Pancreas (tissue), 10 donors: ENCODE measurements around the gene NOTCH2NLA. TPM values are rescaled to one million over a fixed set of nuclear protein-coding genes. Genes with fewer than 3 reads are reported as not detected.
"Not testable (repeated sequence)": the region's sequence is repeated elsewhere in the genome, so short reads cannot be mapped to it uniquely, and the experiment has no call there.

Experiments used
- ATAC-seq, 4 donors: fragments of 200-7000 bp; cut with Tn5 transposase; one replicate each; pipeline versions ENCODE4 v1.8.0 to v1.9.1; 2020; ENCODE audit warnings: mild to moderate bottlenecking in 4 of 4, moderate library complexity in 4 of 4
- DNase-seq, 6 donors: peaks; one replicate each; pipeline ENCODE4 v3.0.0-alpha.2; 2020
- FAIRE-seq: peaks from 2 replicates; lab custom pipeline; 2012; peaks lifted over from hg19 to GRCh38; lab: Jason Lieb, UNC
- H3K27ac ChIP-seq, 4 donors: fragments of 200-600 bp; sonication (generic); 1 replicate in 3 of 4; 2 replicates in 1 of 4; pipeline versions ENCODE4 v1.5.0 to v1.8.0; 2020
- H3K27me3 ChIP-seq, 4 donors: fragments of 200-600 bp; one replicate each; pipeline ENCODE4 v1.8.0; 2021
- H3K36me3 ChIP-seq, 3 donors: fragments of 200-600 bp; sonication (generic) in 1 of 3; one replicate each; pipeline versions ENCODE4 v1.5.0 to v1.8.0; 2020 to 2021
- H3K4me1 ChIP-seq, 3 donors: fragments of 200-600 bp; one replicate each; pipeline ENCODE4 v1.8.0; 2021
- H3K4me3 ChIP-seq, 4 donors: fragments of 200-600 bp; sonication (generic) in 2 of 4; one replicate each; pipeline versions ENCODE4 v1.5.0 to v1.8.0; 2020 to 2021
- H3K9me3 ChIP-seq, 4 donors: fragments of 200-600 bp; one replicate each; pipeline ENCODE4 v1.8.0; 2021
- WGBS, 2 donors: extraction: QIAGEN DNeasy Blood & Tissue Kit; methylation state at CpG; one replicate each; pipeline ENCODE4 v1.1.7; 2013; 5-methylcytosine and 5-hydroxymethylcytosine counted together
- intact Hi-C, 3 donors: fragments of 100-400 bp; cut with DNase I; formaldehyde crosslinking; loops; one replicate each; pipeline versions ENCODE4 v1.11.1 to v1.14.2; 2022
- polyA plus RNA-seq, 2 donors: library from polyadenylated mRNA; stranded (reverse); fragments of 200-250 nt; gene quantifications; one replicate each; pipeline ENCODE4 v1.2.3, GENCODE V29; 2013
- total RNA-seq, 6 donors: library from RNA; stranded (reverse); fragmentation: NEBNext Ultra II Directional in 4 of 6; extraction: Animal tissue kit (Norgen Biotek cat#: 25700) in 4 of 6; gene quantifications; one replicate each; pipeline versions ENCODE4 v1.2.1 to v1.2.4, GENCODE V29; 2021 to 2023
- donor health status: healthy with polysubstance abuse.
- donor health status: DM: no; HTN: no; CAD: no; lungs with moderate emphysema.
- donor health status: DM: no; HTN: no; CAD: no.
- donor health status: control.
- donor health status: control.
- donor health status: Bipolar disorder and iron deficiency.
- donor health status: DM: yes; HTN: yes; CAD: no.
- donor health status: DM: no; HTN: no; CAD: no.
- donor health status: DM: no; HTN: no; CAD: no.
- donor health status: DM: yes; HTN: yes; CAD: no.

The NOTCH2NLA gene
- total RNA-seq, result 10 to 100 TPM; 12.6 to 30.9 (median 23.2) TPM
- 10 to 100 TPM in 1 of 2 donors, 1 to 10 TPM in 1; 7.2 to 17.0 TPM for polyA plus RNA-seq

DNA sequence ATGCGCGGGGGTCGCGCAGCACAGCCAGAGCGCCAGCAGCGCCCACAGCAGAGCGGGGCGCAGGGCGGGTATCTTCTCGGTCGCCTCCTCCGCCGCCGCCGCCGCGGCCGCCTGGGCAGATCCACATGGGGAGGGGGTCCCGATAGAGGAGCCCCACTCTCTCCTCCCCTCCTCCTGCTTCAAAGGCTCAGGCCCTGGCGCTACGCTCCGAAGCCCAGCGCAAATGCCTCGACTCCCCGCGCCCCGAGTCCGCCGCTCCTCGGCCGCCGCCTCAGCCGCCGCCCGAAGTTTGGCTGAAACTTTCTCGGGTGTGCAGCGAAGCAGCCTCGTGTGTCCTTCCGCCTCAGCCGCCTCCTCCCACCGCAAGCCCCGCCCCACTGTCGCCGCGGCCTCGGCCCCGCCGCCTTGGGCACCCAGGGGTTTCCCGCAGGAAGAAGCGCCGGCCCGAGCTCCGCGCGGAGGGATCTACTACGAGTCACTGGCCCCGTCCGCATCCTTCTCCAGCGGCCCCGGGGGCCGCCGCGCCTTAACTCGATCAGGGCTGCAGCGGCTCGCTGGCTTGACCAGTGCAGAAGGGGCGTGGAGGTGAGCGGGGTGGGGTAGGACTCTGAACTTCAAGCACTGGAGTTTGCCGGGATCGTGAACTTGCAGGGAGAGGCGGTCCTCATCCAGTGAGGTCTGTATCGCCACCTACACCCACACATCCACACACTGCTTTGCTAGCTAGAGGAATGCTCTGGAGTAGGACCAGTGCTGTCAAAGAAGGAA lies at the start of gene NOTCH2NLA:
Gene NOTCH2NLA, minus strand, starts transcription at position 312 of the 768 bp plus-strand sequence. CDS start 39,684 bp downstream, outside the sequence.
- FAIRE-seq, H3K4me1 ChIP-seq, H3K9me3 ChIP-seq, H3K36me3 ChIP-seq, H3K27me3 ChIP-seq, intact Hi-C loops: not testable (repeated sequence)
- WGBS, 2 donors, result 0% methylated on average over 33 of the region's 72 CpGs; no CpG with 5 or more reads in 1 of the 2 donors
- H3K4me3 ChIP-seq, result peak within 1 kb of the TSS; percentile 26 to 58 (median 41)
- peak within 1 kb of the TSS in 2 of 4 donors; percentile 57 to 76 for H3K27ac ChIP-seq
- peak; percentile 1 to 67 (median 52) for DNase-seq
- ATAC-seq, result peak; percentile 65 to 96 (median 76)

DNA sequence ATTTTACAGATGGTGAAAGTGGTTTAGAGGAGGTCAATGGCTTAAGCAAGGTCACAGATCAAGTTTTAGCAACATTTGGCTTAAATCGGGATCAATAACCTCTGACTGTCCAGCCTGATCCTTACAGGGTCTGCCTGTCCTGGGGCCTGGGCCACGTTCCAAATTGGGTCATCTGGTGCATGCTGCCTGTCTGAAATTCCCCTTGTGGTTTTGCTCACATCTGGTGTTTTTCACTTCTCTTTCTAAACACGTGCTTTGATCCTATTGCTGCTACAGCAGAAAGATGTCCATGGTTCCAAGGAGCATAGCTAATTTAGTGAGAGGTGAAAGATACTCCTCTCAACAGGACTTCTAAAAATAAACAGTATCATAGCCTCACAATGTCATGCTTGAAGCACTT lies 49.5 kb upstream of the NOTCH2NLA start:
- DNase-seq, intact Hi-C loops, H3K4me1 ChIP-seq, H3K9me3 ChIP-seq, H3K36me3 ChIP-seq, H3K27me3 ChIP-seq, H3K4me3 ChIP-seq, FAIRE-seq, H3K27ac ChIP-seq: not testable (repeated sequence)
- ATAC-seq, result peak in 3 of 4 donors; percentile 39 to 68 (median 55)
- no CpG with 5 or more reads among the region's 3 CpGs for WGBS, 2 donors

DNA sequence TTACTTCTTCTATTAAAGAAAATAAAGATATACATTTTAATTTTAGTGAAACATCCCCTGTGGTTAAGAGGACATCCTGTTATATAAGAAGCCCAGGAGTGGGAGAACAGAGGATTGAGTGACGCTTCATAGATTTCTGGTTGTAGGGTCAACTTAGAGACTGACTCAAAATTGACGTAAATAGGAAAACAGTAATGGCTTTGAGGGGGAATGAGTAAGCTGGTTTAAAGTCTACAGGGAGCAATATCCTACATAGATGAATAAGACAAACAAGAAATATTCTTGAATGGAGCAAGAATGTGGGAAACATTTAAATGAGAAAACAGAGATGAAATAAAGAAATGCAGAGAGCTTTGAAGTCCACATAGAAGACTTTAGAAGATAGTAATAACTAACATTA lies 48.3 kb upstream of the NOTCH2NLA start:
- H3K4me1 ChIP-seq, H3K36me3 ChIP-seq, H3K9me3 ChIP-seq, ATAC-seq, DNase-seq, FAIRE-seq, H3K27ac ChIP-seq, H3K27me3 ChIP-seq, intact Hi-C loops, H3K4me3 ChIP-seq: not testable (repeated sequence)
- no CpG with 5 or more reads among the region's 2 CpGs for WGBS, 2 donors

DNA sequence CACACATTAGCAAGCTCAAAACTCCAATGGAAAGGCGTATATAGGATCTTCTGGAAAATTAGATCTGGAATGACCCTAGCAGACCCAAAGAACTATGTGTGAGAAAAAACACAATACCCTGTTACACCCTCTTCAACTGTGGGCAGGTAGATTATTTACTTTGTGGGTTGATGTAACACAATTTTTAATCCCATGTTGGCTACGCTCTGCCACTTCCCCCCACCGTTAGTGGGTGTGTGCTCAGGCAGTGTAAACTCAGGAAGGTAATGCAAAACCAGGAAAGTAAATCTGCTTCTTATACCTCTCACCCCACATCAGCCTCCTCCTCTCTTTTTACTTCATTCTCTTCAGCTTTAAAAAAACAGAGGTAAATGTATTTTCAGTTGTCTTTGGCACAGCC lies 45.3 kb upstream of the NOTCH2NLA start:
- FAIRE-seq, H3K4me3 ChIP-seq, H3K36me3 ChIP-seq, DNase-seq, H3K27ac ChIP-seq, intact Hi-C loops, H3K27me3 ChIP-seq, H3K4me1 ChIP-seq, H3K9me3 ChIP-seq: not testable (repeated sequence)
- peak in 3 of 4 donors; percentile 51 to 71 (median 67) for ATAC-seq
- WGBS, 2 donors, result no CpG with 5 or more reads among the region's 3 CpGs

DNA sequence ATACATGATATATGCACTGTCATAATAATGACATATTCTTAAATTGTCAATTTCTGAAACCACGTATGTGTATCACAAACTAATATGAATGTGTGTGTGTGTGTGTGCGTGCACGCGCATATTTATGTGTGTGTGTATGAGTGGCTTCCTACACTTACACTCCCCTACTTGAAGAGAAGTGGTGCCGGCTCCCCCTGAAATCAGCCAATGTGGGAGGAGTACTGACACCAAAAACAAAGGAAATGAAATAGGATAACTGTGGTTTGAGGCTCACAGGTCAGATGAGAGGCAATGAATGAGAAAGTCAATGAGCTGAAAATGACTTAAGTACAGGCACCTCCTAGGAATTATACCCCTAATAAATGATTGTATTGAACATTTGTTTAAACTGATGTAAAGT lies 44.4 kb upstream of the NOTCH2NLA start:
- intact Hi-C loops, H3K4me3 ChIP-seq, FAIRE-seq, ATAC-seq, H3K4me1 ChIP-seq, H3K27ac ChIP-seq, H3K9me3 ChIP-seq, H3K36me3 ChIP-seq, DNase-seq, H3K27me3 ChIP-seq: not testable (repeated sequence)
- WGBS, 2 donors, result no CpG with 5 or more reads among the region's 5 CpGs

DNA sequence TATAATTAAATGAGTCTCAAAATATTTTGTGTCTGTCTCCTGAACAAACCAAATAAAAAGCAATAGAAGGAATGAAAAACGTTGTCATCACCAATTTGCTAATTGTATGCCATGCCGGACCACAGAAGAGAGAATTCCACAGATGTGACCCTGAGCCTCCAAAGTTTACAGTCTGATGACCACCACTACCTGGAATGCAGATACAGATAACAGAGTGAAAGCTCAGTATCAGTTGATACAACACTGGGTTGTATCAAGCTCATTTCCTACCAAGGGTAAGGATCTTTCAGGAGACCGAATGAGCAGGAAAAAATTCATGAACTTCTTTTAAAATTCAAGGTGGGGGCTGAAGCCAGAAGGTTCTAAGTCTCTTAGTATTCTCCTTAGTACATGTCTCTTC lies 43.9 kb upstream of the NOTCH2NLA start:
- intact Hi-C loops, H3K27ac ChIP-seq, H3K9me3 ChIP-seq, H3K27me3 ChIP-seq, H3K36me3 ChIP-seq, DNase-seq, FAIRE-seq, H3K4me3 ChIP-seq, H3K4me1 ChIP-seq: not testable (repeated sequence)
- ATAC-seq, result peak in 3 of 4 donors; percentile 59 to 82 (median 66)
- no CpG with 5 or more reads among the region's 3 CpGs for WGBS, 2 donors

DNA sequence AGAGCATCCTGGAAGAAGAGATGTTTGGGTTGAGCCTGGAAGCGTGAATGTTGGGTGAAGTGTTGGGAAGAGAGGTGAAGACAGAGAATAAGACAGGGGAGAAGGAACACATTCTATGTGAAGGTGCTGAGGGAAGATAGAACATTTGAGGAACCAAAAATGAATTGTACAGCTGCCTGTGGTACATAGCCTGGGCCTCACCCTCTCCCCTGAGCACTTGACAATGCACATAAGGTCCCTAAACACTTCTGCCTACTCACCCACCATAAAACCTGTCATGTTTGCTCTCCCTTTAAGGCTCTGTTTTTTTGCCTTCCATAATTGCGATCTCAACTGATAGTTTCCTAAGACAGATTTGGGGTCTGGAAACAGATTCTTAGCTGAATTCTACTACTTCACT lies 43.2 kb upstream of the NOTCH2NLA start:
- no CpG with 5 or more reads among the region's 2 CpGs for WGBS, 2 donors
- H3K9me3 ChIP-seq, ATAC-seq, H3K36me3 ChIP-seq, H3K27me3 ChIP-seq, H3K4me3 ChIP-seq, H3K4me1 ChIP-seq, FAIRE-seq, intact Hi-C loops, DNase-seq, H3K27ac ChIP-seq: not testable (repeated sequence)

DNA sequence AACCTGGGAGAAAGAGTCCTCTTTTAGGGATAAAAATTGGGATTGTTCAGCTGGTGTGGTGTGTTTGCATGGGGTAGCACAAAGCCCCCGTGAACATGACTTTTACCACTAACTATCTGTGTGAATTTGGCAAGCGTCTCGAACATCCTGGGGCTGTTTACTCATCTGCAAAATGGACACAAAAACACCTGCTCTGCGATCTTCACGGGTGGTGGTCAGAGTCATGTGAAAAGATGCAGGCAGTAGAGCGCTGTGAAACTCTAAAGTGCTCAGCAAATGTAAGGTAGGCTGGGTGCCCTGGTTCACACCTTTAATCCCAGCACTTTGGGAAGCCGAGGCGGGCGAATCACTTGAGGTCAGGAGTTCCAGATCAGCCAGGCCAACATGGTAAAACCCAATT lies 41.3 kb upstream of the NOTCH2NLA start:
- FAIRE-seq, H3K36me3 ChIP-seq, H3K9me3 ChIP-seq, H3K27ac ChIP-seq, H3K4me1 ChIP-seq, H3K4me3 ChIP-seq, H3K27me3 ChIP-seq, intact Hi-C loops, DNase-seq, ATAC-seq: not testable (repeated sequence)
- WGBS, 2 donors, result no CpG with 5 or more reads among the region's 9 CpGs

DNA sequence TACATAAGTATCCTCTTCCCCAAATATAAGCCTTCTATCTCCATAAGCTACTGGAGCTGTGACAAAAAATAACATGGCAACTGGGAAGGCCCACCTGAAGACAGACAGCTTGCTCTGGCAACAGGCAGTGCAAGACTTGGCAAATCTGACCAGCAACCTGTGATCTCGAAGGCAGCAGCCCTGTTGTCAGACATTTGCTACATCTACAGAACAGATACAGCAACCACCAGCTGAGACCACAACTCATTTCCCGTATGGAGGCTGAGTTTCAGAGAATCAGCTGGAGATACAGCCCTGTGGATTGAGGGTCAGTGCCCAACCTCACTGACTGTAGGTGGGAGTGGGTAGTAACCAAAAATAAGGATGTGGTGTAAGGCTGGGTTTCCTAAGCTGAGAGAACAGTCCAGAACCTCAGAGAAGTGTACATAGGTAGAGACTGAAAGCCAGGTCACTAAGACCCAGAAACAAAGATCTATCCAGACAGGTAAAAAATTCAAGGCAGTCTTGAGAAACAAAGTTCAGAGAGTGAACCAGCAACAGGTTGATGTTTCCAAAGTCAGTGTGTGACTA lies 37.4 kb upstream of the NOTCH2NLA start:
- H3K4me1 ChIP-seq, DNase-seq, H3K9me3 ChIP-seq, H3K27me3 ChIP-seq, H3K4me3 ChIP-seq, H3K27ac ChIP-seq, intact Hi-C loops, FAIRE-seq, H3K36me3 ChIP-seq, ATAC-seq: not testable (repeated sequence)
- WGBS, 2 donors, result no CpG with 5 or more reads among the region's 2 CpGs

DNA sequence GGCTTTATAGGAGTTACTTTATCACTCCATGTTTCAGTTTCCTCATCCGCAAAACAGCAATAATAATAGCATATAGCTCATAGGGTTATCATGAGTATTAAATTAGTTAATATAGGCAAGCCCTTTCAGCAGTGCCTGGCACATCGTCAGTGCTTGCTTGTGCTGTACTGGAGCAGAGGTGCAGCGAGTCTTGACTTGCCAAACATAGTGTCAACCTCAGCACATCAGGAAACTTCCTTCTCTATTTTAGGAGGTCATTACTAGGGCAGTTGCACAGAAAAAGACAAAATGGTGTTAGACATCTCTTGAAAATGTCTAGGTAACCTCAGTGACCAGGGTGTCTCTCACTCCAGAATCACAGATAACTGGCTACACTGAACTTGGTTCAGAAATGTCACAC lies 35.9 kb upstream of the NOTCH2NLA start:
- H3K9me3 ChIP-seq, FAIRE-seq, DNase-seq, intact Hi-C loops, H3K36me3 ChIP-seq, H3K4me3 ChIP-seq, H3K4me1 ChIP-seq, H3K27ac ChIP-seq, H3K27me3 ChIP-seq: not testable (repeated sequence)
- ATAC-seq, result peak in 1 of 4 donors; percentile 46
- no CpG with 5 or more reads among the region's 3 CpGs for WGBS, 2 donors

DNA sequence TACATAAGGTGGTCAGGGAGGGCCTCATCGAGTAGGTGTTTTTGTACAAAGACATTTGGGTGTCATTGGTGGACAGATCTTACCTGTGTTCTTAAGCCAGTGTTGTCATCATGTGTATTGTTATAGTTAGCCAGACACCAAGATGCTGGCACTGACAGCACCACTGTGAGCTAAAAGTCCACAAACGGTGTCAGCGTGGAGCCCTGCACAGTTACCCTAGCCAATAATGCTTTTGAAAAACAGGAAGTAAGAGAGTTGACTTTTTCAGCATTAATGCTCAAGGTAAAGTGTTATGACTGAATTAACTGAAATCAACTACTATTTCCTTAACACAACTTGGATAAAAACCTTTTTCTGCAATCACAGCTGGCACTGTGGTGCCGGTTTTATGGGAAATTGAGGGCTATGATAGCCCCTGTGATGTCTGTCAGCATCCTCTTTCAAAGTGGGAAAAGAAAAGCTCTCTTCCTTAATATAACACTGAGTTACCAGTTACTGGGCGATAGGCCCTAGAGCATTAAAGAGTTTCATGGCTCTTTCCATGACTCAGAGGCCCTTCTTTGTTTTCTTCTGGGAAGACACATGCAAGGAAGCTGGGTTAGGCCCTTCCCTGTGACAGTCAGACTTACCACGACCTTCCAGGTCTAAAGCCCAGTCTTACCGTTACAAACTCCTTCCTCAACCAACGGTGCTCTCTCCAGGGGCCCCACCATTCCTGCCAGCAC lies 31.3 kb upstream of the NOTCH2NLA start:
- H3K9me3 ChIP-seq, H3K4me3 ChIP-seq, H3K36me3 ChIP-seq, H3K27ac ChIP-seq, intact Hi-C loops, ATAC-seq, H3K4me1 ChIP-seq, H3K27me3 ChIP-seq, DNase-seq, FAIRE-seq: not testable (repeated sequence)
- no CpG with 5 or more reads among the region's 8 CpGs for WGBS, 2 donors
